Measurements from ENCODE around the gene RTN4RL1.
A peak's percentile ranks its signal among the peaks of the same experiment; 100 is the strongest.

Gene RTN4RL1, protein sequence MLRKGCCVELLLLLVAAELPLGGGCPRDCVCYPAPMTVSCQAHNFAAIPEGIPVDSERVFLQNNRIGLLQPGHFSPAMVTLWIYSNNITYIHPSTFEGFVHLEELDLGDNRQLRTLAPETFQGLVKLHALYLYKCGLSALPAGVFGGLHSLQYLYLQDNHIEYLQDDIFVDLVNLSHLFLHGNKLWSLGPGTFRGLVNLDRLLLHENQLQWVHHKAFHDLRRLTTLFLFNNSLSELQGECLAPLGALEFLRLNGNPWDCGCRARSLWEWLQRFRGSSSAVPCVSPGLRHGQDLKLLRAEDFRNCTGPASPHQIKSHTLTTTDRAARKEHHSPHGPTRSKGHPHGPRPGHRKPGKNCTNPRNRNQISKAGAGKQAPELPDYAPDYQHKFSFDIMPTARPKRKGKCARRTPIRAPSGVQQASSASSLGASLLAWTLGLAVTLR
- 0.47 to 0.62 reads per million in 2 donors for total RNA-seq

DNA sequence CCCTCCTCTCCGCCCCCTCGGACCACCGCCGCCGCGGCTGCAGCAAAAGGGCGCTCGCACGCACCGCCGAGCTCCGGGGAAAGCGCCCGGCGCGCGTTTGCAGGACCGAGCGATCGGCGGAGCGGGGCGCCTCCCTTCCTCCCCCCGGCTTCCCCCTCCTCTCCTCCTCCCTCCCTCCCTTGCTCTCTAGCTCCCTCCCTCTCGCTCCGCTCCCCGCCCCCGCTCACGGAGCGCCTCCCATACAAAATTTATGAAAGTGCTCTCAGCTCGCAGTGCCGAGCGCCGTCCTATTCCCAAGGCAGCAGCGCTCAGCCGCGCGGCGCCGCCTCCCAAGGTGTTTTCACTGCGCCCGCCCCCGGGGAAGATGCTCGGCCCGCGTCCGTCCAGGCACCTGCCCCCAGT, at the start of gene RTN4RL1:
TSS of gene RTN4RL1 (minus strand) at position 115 of the 402 bp plus-strand sequence. CDS start 469 bp downstream, outside the sequence.
- DNase-seq = peak; percentile 49 to 77 (median 56)

DNA sequence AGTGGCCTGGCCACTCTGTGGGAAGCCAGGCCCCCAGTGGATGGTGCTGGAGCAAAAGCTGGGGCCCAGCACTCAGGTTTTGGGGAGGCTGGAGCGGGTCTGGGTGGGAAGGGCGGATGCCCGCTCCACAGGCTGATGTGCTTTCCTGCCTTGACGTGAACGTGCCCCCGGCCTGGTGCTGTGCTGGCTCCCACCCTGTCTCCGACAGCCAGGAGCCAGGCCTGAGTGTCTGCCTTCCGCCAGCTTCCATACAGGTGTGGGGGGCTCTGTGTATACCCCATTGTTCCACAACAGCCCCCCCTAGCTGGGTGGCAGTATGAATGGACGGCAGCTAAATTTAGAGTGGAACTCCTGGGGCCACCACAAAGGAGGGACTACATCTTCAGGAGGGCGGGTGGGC, 49.8 kb upstream of the RTN4RL1 start:
- no peak for DNase-seq

DNA sequence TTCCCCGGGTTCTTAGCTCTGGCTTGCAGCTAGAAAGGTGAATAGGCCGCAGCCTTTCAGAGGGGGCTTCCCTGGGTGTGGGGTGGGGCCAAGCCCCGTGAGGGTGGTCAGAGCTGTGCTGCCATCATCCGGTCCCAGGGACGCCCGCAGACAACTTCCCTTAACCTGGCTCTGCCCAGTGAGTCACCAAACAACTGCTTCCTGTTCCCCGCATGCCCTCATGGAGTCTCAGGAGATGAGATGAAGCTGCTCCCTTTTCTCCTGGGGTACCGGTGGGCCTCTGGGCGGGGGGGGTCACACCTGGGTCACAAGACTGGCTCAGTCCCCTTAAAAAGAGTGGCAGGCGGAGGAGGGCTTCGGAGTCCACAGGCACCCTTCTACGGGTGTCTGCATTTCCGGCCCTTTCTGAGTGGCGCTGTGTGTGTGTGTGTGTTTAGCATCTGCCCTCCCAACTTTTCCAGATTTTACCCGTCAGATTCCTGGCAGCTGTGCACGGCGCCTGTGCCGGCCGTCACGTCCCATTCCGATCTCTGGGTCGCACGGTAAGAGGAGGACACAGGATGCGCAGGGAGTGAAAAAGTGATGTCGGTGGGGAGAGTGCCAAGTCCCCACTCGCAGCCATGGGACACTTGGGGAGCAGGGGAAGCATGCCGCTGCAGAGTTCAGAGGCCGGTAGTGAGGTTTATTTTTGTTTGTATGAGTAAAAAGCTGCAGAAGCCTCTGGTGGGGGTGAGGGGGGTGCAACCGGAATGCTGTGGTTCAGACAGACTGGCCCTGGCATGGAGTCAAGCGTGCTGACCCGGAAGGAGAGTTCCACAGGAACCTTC, 46.5 kb upstream of the RTN4RL1 start:
- DNase-seq = no peak

DNA sequence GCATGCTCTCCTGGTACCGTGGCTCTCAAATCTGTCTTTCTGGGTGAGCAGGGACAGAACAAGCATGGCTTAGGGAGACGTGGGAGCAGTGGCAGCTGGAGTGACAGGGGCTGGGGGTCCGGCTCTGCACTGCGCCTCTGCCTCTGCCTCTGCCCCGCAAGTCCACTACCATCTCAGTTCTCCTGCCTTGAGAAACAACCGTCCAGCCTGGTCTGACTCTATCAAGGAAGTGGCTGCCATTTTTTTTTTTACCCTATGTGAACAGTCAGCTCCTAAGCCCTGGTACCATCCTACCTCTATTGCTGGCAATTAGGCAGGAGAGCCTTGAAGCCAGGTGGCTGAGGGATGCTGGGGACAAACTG, 45.9 kb upstream of the RTN4RL1 start:
- no peak for DNase-seq

DNA sequence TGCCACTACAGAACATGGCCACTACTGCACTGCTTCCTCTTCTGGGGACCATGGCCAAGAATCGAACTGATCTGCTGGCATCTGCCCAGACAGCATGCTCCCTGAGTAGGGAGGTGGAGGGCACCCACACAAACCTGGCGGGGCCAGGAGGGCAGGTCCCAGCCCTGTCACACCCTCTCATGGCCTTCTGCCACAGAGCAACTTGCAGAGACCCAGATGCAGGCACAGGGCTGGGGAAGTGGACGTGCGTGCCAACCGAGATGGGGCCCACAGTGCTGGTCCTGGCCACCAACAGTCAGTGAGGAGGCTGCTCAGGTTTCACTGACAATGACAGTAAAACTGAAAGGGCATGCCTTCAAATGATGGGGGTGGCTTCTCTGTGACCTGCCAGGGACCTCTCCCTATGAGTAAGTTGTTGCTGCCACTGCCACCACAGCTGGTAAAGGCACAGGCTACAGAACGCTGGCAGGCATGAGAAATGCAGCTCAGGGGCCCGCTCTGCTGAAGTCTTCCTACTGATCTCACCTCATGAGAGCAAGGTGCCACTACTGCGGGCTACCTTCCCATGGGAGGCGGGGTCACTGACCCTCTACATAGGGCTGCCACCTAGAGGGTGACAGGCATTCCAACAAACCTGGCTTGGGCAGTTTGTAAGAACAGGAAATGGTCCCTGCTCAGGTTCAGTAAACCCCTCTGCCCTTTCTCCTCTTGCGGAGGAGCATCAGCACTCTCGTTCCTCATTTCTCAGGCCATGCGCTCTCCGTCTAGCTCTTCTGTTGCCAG, 45.3 kb upstream of the RTN4RL1 start:
- peak in 2 of 5 experiments; percentile 54 to 97 for DNase-seq

DNA sequence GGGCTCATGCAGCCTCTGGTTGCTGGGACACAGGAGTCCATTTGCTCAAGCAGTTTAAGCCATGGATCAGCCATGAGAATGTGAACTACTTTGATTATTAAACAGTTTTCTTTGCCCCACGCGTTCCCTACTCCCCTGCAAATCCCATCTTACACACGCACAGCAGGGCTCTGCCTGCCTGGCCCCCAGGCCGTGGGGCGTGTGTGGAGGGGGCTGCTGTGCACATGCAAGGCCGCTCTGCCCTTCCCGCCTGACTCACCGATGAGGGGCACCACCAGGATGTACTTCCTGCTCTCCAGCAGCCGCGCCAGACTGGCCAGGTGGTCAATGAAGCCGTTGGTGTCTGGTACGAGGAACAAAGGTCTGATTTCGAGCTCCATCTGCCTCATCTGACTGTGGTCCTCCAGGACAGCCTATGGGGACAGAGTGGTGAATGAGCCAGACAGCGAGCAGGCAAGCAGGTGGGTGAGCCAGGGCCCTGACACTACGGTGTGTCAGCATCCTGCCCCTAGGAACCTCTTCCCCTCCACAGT, 43.5 kb upstream of the RTN4RL1 start:
- DNase-seq = no peak

DNA sequence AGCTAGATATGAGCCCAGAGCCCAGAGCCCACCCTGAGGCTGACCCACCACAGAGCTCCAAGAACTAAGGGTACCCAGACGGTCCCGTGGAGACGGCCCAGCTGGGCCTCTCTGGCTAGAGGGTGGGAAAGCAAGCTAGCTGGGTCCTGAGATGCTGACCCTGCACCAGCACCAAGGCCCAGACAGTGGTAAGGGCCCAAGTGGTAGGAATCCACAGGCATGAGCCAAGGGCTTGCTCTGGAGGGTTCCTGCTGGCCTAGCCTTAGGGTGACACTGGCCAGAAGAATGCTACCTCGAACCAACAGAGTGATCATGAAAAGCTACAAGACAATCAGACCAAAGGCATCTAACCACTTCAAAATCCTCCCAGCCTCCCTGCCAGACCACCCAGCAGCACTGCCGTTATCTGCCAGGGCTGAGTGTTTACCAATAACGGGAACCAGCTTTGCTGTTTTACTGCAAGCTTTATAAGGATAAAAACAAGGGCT, 42.9 kb upstream of the RTN4RL1 start:
- no peak for DNase-seq

DNA sequence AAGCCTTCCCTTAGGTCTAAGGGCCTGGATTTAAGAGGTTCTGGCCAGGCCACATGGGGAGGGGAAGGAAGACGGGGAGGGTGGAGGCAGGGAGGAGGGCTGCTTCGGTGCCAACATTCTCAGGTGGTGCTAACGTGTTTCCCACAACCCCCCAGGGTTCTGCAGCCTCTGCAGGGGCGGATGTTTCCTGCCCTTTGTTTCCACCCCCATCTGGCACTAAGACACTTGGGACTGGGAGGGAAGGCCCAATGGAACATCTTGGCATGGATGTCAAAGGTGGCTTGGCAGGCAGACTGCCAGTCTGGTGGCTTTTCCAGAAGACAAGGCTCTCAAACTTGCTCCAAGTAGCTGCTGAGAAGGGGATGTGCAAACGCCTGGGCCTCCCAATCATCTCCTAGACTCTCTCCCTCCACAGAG, 42.5 kb upstream of the RTN4RL1 start:
- DNase-seq = no peak

DNA sequence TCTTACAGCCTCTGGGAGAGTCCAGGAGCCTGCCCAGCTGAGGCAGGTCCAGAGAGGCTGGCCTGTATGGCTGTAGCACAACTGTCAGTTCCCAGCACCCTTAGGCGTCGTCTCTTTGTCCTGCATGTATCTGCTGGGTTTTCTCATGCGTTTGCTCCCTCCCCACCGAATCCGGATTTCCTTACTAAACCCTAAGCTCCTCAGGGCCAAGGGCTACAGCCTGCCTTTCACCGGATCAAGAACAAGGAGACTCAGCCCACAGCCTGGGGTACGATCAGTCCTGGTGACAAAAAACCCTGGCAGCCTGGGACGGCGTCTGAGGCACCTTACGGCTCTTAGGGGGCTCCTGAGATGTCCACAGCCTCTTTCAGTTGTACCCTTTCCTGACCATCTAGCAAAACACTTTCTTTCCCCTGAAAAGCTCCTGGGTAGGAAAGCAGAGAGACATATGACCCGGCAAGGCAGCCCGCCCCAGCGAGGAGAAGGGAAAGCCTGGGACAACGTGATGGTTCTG, 42.0 kb upstream of the RTN4RL1 start:
- no peak for DNase-seq

DNA sequence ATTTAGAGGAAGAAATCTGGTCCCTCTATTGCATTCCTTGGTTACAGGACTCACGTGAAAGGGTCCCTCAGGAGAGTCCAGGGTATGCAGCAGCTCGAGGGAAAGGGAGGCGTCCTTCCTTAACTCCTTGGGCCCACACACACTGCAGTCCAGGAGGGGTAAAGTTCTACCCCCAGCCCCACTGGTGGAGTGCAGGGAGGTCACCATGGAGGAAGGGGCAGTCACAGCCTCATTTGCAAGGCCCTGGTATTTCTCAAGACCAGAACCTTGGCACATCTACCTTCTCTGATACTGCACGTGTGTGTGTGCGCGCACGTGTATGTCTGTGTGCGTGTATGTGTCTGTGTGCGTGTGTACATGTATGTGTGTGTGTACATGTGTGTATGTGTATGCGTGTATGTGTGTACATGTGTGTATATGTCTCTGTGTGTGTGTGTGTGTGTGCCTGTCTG, 40.8 kb upstream of the RTN4RL1 start:
- no peak for DNase-seq

DNA sequence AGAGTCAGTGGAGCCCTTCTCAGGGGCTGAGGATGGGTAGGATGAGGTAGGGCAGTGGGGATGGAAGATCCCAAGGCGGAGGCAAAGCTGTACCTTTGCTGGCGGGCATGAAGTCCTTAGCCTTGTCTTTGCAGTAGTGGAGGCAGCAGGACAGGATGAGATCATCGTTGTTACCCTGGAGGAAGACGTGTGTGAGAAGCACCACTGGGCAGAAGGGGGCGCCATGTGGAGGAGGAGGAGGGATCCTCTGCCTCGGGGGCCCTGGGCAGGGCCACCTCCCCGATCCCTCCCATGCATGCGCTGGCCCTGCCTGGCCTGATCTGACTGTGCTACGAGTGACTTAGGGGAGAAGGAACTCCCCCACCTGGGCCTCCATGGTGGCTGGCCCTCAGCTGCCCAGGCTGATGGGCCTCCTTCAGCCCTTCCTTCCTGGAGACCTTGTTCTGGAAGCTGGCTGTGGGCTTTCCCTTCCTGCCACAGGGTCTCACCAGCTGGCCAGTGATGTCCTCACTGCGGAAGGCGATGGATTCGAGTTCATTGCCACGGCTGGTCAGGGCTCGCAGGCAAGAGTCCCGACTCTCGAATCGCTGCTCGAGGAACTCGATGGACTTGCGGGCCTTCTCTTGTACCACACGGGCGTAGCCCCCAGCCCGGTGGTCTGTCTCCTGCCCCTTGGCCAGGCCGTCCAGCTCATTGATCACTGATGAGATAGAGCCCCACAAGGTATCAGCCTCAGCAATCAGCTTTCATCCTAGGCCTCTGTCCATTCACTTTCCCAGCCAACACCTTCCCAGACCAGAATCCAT, 40.0 kb upstream of the RTN4RL1 start:
- peak in 2 of 5 experiments; percentile 51 to 70 for DNase-seq

DNA sequence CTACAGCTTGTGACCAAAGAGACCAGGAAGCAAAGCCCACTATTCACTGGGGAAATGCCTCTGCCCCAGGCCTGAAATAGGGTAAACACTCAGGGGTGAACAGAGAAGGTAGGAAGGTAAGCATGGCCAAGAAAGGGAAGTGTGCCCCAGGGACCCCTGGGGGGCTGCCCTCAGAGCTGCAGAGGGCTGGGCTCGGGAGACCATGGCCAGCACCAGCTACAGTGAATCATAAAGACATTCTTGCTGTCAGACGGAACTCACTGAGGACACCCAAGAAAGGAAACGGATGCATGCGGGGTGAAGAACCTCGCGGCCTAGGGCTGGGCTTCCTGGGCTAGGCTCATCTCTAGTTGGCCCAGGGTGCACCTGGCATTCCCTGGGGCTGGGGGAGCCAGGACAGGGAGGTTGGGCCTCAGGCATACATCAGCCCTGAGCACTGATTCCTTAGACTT, 39.4 kb upstream of the RTN4RL1 start:
- no peak for DNase-seq

DNA sequence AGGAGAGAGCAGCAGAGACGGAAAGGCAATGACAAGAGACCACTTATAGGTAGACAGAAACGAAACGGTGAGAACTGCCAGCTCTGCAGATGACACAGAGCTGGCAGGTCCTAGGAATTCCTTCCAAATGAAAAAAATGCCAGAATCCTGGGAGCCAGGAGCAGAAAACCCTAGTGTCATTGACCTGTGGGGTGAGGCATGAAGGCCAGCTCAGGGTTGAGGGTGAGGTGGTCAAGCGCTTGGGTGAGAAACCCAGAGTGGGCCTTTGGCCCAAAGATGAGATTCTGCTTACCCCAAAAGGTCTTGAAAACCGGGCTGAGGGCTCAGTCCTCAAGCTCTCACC, 39.0 kb upstream of the RTN4RL1 start:
- DNase-seq = no peak

DNA sequence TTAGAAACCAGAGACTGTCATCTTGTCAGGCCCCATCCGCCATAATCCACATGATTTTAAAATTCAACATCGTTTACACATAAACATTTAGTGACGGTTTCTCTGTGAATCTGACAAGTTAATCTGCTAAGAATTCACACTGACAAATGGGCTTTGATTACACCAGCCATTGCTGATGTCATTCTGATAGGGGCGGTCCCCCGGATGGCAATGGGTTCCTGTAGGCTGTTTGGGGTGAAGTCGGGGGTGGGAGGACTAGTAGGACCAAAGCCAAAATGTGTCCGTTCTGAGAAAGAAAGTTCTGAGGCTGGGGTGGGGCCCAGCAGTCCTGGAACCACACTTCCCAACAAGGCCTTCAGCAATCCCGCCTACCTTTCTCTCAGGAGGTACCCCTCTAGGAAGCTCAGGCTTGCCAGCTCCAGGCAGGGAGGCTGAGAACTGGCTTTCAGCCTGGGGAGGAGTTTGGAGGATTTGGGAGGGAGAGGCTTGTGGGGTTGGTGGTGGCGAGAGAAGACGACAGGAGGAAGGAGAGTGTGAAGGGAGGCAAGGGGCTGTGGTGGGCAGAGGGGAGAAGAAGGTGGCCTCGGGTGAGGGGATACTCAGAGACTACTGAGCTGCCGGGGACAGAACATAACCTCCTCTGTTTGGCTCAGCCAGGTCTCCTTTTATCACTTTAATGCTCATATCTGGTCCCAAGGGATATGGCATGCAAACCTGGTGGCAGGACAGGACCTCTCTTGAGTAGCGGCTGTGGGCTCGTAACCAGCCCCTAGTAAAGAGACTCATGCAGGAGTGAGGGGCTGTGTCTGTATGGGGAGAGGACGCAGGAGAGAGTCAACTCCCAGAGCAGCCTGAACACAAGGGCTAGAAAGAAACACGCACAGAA, 38.4 kb upstream of the RTN4RL1 start:
- DNase-seq = no peak

DNA sequence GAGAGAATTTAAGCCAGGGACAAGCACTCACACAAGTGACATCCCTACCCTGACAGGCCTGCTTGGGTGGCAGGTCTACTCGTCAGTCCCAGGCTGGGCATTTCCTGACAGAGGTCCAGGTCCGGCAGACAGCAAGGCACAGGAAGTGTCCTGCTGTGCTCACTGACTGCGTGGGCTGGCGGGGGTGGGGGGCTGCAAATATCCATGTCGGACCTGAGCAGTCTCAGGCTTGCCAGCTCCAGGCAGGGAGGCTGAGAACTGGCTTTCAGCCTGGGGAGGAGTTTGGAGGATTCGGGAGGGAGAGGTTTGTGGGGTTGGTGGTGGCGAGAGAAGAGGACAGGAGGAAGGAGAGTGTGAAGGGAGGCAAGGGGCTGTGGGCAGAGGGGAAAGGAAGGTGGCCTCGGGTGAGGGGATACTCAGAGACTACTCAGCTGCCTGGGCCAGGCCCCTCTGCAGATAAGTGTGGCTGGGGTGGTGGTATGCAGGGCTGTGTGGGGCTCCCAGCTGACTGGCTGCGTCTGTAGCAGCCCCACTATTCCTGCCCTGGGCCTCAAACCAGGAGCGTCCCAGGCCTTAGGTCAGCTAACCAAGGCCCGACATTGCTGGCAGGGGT, 37.5 kb upstream of the RTN4RL1 start:
- DNase-seq = no peak

DNA sequence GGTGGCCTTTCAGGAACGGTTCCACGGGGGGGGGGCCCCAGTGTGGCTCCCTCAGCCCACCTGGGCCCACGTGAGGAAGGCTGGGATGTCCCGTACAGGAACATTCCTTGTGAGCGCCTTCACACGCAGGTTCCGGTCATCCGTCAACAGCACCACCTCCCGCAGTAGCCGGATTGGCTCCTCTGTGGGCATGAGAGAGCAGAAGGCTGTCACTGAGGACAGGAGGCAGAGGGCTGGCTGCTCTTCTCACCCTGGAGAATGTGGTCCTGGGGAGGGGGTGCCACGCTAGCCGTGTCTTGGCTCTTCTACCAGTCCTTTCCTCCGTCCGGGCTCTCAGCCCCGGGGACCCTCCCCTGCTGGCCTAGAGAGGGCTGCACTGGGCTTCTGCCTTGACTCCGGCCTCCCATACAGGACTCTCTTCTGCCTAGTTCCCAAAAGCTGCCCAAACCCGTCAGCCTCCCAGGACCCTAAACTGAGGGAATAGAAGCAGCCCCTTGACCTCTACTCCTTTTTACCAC, 36.4 kb upstream of the RTN4RL1 start:
- DNase-seq = no peak

DNA sequence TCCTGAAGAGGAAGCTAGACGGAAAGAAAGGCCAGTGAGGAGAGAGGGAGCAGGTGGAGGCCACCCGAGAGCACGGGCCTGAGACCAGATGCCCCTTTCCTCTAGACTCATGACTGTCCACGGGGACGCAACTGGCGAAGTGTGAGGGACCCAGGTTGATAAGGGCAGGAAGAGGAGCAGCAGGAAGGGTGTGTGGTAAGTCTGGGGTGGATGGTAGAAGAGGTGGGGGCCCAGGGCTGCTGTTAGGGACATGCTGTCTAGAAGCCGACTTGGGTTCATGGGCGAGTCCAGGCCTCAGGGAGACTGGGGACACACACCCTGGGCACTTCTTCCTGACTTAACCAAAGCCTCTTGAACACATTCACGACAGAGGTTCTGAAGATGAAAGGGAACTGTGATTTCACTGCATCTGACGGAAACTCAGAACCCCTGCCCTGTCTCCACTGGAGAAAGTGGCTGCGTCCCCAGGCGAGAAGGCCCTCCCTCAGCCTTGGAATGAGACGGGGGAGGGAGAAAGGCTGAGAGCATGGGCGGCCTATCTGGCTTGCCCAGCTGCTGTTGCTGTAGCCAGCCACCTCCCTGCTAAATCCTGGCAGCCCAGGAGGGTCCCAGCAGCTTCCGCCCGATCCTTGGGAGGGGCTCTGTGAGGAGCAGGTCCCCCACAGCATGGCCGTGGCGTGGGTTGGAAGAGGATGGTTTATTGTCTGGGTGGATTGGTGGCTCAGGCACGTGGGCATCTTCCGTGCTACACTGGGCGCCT, 35.7 kb upstream of the RTN4RL1 start:
- DNase-seq = no peak

DNA sequence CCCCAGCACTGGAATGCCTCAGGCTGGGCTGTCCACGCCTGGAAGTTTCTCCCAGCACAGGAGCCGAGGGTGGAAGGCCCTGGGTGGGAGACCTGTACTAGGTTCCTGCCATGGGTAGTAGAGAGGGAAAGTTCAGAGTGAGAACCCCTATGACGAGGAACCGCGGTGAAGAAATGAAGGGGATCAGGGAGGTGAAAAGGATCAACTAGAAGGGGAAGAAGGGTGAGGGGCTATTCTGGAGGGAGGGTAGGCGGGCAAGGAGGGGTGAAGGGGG, 35.2 kb upstream of the RTN4RL1 start:
- DNase-seq = no peak
